OCI-LY3 (cell line): ENCODE results near the gene RAI1.

Experiments
- H2AFZ ChIP-seq: fragments of 200-600, 300-600 bp; shearing (Covaris generic); 2 replicates; pipeline ENCODE4 v1.6.0; 2014; ENCODE audit warnings: antibody characterized with exemption, low read depth, low read length
- H3K27ac ChIP-seq: fragments of 200-600, 300-600 bp; sonication (generic); 2 replicates; pipeline ENCODE4 v1.5.1; 2014; ENCODE audit warnings: mild to moderate bottlenecking, low read length, moderate library complexity, mixed read lengths
- H3K27me3 ChIP-seq: fragments of 200-600, 300-600 bp; sonication (generic); 2 replicates; pipeline ENCODE4 v1.6.1; 2014; ENCODE audit warnings: low read depth, low read length, mixed read lengths
- H3K36me3 ChIP-seq: fragments of 200-600, 300-600 bp; sonication (generic); replicated peaks from 2 replicates; pipeline ENCODE3; 2014; ENCODE audit warnings: low read depth, low read length, mixed read lengths
- H3K4me1 ChIP-seq: fragments of 300-600, 200-600 bp; sonication (generic); 2 replicates; pipeline ENCODE4 v1.6.1; 2014; ENCODE audit warnings: low read length, mixed read lengths
- H3K4me2 ChIP-seq: fragments of 200-600, 300-600 bp; sonication (generic); 2 replicates; pipeline ENCODE4 v1.6.1; 2014; ENCODE audit warnings: low read length, mixed read lengths
- H3K4me3 ChIP-seq: fragments of 300-600, 200-600 bp; sonication (generic); 2 replicates; pipeline ENCODE4 v1.5.1; 2014; ENCODE audit warnings: antibody characterized with exemption, mild to moderate bottlenecking, low read length, moderate library complexity
- H3K79me2 ChIP-seq: fragments of 300-600, 200-600 bp; shearing (Covaris generic); 2 replicates; pipeline ENCODE4 v1.6.1; 2014; ENCODE audit warnings: mild to moderate bottlenecking, low read length, mixed read lengths
- H3K9ac ChIP-seq: fragments of 300-600, 200-600 bp; shearing (Covaris generic); 2 replicates; pipeline ENCODE4 v1.6.0; 2014; ENCODE audit warnings: mild to moderate bottlenecking, low read length, moderate library complexity
- H3K9me3 ChIP-seq: fragments of 200-600, 300-600 bp; shearing (Covaris generic); 2 replicates; pipeline ENCODE4 v1.6.1; 2014; ENCODE audit warnings: low read length, mixed read lengths; ENCODE audit not compliant: insufficient read depth
- H4K20me1 ChIP-seq: fragments of 200-600, 300-600 bp; sonication (generic); 2 replicates; pipeline ENCODE4 v1.6.1; 2016; ENCODE audit warnings: low read length, mixed read lengths; ENCODE audit not compliant: insufficient read depth
- CTCF ChIP-seq: fragments of 200-600, 300-600 bp; sonication (generic); IDR thresholded peaks from 2 replicates; pipeline ENCODE4 v1.5.1; 2014; ENCODE audit warnings: antibody characterized with exemption, low read length, low read depth
- EZH2phosphoT487 ChIP-seq: fragments of 200-600 bp; shearing (Covaris generic); IDR thresholded peaks from 2 replicates; pipeline ENCODE4 v1.6.1; 2018; ENCODE audit warnings: antibody characterized with exemption, mixed run types, low read depth

RAI1 gene

GRCh38 chr17:17812211-17813054, 131.2 kb downstream of the RAI1 start:
- no peaks in the 10 kb centered on the region for H4K20me1 ChIP-seq
- no peak overlapping the region for H3K9ac ChIP-seq
- no peaks in the 10 kb centered on the region for H3K79me2 ChIP-seq
- TF ChIP-seq EZH2phosphoT487 (no peak), CTCF (peak; percentile 54)
- no peak overlapping the region for H3K4me3 ChIP-seq
- no peaks in the 10 kb centered on the region for H3K36me3 ChIP-seq
- no peaks in the 10 kb centered on the region for H3K27me3 ChIP-seq
- H3K4me2 ChIP-seq: no peak overlapping the region
- no peak overlapping the region for H3K27ac ChIP-seq
- no peaks in the 10 kb centered on the region for H3K9me3 ChIP-seq
- peaks cover 2% of the 10 kb centered on the region; the same call in 1 of the 2 replicates for H3K4me1 ChIP-seq
- no peak overlapping the region for H2AFZ ChIP-seq

GRCh38 chr17:17813055-17813724, 131.9 kb downstream of the RAI1 start:
- TF ChIP-seq CTCF (no peak), EZH2phosphoT487 (no peak)
- peaks cover 2% of the 10 kb centered on the region; the same call in 1 of the 2 replicates for H3K4me1 ChIP-seq
- H4K20me1 ChIP-seq: no peaks in the 10 kb centered on the region
- no peaks in the 10 kb centered on the region for H3K27me3 ChIP-seq
- no peak overlapping the region for H3K4me2 ChIP-seq
- no peaks in the 10 kb centered on the region for H3K36me3 ChIP-seq
- H3K4me3 ChIP-seq: no peak overlapping the region
- H3K27ac ChIP-seq: no peak overlapping the region
- no peaks in the 10 kb centered on the region for H3K79me2 ChIP-seq
- H2AFZ ChIP-seq: no peak overlapping the region
- no peak overlapping the region for H3K9ac ChIP-seq
- H3K9me3 ChIP-seq: no peaks in the 10 kb centered on the region

- Histone ChIP-seq H3K9ac (no peak overlapping the region), H4K20me1 (no peaks in the 10 kb centered on the region), H3K27me3 (no peaks in the 10 kb centered on the region), H3K4me3 (no peak overlapping the region), H3K4me1 (peaks cover 2% of the 10 kb centered on the region; the same call in 1 of the 2 replicates), H3K4me2 (no peak overlapping the region), H3K36me3 (peaks cover 2% of the 10 kb centered on the region), H2AFZ (no peak overlapping the region), H3K79me2 (no peaks in the 10 kb centered on the region), H3K9me3 (no peaks in the 10 kb centered on the region), H3K27ac (no peak overlapping the region)
- TF ChIP-seq EZH2phosphoT487: no peak
- no peak for TF ChIP-seq CTCF
These were observed 132.5 kb downstream of the RAI1 start for GRCh38 chr17:17813725-17814095.
